NCI-H2171 (cell line): ENCODE results near the gene MAML2.

Experiments
- DNase-seq: peaks from one replicate; lab custom pipeline; 2025; lab: John Stamatoyannopoulos, UW

The MAML2 gene

DNA sequence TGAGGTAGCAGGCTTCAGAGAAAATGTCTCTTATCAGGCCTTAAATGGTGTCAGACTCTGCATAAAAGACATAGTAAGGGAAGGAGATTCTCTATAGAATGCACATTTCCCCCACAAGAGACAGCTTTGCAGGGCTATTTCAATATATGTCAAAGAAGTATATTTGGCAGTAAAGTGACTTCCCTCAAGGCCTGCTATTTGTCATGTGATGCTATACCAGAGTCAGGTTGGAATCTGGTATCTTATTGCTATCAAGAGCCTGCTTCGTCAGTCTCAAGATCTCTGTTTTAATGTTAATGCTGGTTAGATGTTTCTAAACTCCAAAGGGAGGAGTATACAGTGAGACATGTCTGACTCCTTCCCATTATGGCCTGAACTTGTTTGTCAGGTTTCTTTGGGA, 378.7 kb downstream of the MAML2 start:
- no peak for DNase-seq

DNA sequence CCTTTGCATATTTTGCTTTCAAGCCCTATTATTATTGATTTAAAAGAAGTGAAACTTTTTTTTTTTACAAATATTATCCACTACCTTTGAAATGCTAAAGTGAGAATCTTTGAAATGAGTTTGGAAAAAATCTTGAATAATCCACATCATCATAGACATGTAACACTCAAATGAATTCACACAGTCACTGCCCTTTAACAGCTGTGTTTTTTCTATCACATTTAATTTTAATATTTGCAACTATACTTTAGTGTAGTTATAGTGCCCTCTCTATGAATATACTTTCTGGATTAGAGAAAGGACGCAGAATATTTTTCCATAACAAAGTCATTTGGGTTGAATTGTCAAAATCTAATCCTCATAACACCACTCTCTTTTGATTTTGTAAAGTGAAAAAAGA, 381.2 kb downstream of the MAML2 start:
- DNase-seq, result no peak

DNA sequence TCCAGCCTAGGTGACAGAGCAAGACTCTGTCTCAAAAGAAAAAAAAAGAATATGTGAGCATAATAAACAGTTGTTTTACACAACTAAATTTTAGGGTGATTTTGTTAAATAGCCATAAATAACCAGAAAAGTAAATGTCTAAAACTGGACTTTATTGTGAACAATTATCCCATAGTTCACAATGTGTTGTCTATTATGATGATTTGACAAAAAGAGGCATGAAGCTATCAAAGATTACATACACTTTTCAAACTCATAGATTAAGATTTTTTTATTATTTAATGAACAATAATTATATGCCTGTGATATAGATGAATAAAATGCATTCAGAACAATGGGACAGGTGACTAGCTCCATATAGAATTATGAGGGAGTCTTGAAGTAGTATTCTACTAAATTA, 392.1 kb downstream of the MAML2 start:
- DNase-seq, result no peak

DNA sequence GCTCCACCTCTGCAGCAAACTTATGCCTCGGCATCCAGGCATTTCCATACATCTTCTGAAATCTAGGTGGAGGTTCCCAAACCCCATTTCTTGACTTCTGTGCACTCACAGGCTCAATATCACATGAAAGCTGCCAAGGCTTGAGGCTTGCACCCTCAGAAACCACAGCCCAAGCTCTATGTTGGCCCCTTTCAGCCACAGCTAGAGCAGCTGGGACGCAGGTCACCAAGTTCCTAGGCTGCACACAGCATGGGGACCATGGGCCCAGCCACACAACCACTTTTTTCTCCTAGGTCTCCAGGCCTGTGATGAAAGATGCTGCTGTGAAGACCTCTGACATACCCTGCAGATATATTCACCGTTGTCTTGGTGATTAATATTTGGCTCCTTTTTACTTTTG, 394.4 kb downstream of the MAML2 start:
- no peak for DNase-seq

- no peak for DNase-seq
Measured at GRCh38 chr11:95944623-95945022, 398.4 kb downstream of the MAML2 start.

DNA sequence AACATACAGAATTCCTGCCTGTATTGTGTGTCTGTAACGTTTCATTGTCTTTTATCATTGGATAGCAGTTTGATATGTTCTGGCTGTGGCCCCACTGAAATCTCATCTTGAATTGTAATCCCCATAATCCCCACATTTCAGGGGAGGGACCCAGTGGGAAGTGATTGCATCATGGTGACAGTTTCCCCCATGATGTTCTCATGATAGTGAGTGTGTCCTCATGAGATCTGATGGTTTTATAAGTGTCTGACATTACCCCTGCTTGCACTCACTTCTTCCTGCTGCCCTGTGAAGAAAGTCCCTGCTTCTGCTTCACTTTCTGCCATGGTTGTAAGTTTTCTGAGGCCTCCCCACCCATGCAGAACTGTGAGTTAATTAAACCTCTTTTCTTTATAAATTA, 399.4 kb downstream of the MAML2 start:
- DNase-seq, result no peak

DNA sequence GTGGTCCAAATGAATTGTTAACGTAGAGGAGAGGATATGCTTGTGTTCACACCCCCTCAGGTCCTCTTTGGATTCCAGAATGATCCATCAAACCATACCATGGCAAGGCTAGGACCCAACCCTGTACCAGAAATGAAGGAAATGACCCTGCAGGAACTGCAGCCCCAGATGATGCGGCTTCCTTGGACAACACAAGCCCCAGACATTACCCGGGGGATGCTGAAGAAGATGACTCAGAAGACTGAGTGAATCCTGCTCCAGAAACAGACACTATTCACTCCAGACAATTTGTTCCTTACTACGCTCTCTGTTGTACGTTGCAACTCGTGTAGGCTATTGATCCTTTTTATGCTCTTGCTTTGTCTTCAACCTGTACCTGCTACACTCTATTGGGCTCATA, 403.9 kb downstream of the MAML2 start:
- no peak for DNase-seq

DNA sequence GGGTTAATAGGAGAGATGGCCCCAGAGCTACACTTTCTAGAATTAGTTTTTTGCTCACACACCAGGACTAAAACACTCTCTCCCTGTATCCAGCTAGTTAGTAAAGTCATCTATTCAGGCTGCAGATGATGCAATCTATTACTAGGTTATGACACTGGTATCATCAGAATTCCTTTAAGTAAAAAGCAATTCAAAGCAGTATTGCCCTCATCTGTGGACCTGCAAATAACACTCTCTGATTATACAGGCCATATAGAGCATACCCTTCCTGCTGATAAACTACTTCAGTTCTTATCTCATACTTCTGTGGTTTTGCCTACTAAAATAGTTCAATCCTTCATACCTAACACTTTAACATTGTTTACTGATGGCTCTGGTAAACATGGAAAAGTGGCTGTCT, 405.6 kb downstream of the MAML2 start:
- DNase-seq, result no peak

- no peak for DNase-seq
Measured at GRCh38 chr11:95933594-95933993, 409.4 kb downstream of the MAML2 start.

- no peak for DNase-seq
Measured at GRCh38 chr11:95931916-95932315, 411.1 kb downstream of the MAML2 start.

GRCh38 chr11:95930948-95931347, 412.0 kb downstream of the MAML2 start:
- DNase-seq, result no peak

- no peak for DNase-seq
Measured at GRCh38 chr11:95926726-95927125, 416.3 kb downstream of the MAML2 start.
